Keratinocyte (primary cell): Measurements from ENCODE around the gene TARDBP. TPM values are rescaled to one million over a fixed set of nuclear protein-coding genes. Genes with fewer than 3 reads are reported as not detected.

Experiments
- DNase-seq: peaks from one replicate; pipeline ENCODE4 v3.0.0-alpha.2; 2011; ENCODE audit warnings: low read depth, missing footprints, low spot score
- FAIRE-seq: peaks from 2 replicates; lab custom pipeline; 2011; peaks lifted over from hg19 to GRCh38; lab: Jason Lieb, UNC
- H2AFZ ChIP-seq: 2 replicates; pipeline ENCODE4 v1.6.0; 2012; ENCODE audit warnings: low read length, control low read depth, inconsistent platforms; ENCODE audit not compliant: control insufficient read depth
- H3K27ac ChIP-seq: 2 replicates; pipeline ENCODE4 v1.5.1; 2011; ENCODE audit warnings: low read length; ENCODE audit not compliant: control insufficient read depth, insufficient read depth
- H3K27me3 ChIP-seq: 3 replicates; pipeline ENCODE4 v1.6.0; 2011; ENCODE audit warnings: low read length; ENCODE audit not compliant: control insufficient read depth, insufficient read depth; ENCODE audit errors: extremely low read depth
- H3K36me3 ChIP-seq, 2 experiments: 2 replicates in 1 of 2; 3 replicates in 1 of 2; pipeline ENCODE4 v1.5.1; 2011; ENCODE audit warnings: low read length in 2 of 2, mild to moderate bottlenecking in 1 of 2; ENCODE audit not compliant: control insufficient read depth in 2 of 2, insufficient read depth in 2 of 2; ENCODE audit errors: extremely low read depth in 1 of 2
- H3K4me1 ChIP-seq: 3 replicates; pipeline ENCODE4 v1.5.1; 2011; ENCODE audit warnings: low read length; ENCODE audit not compliant: control insufficient read depth, insufficient read depth; ENCODE audit errors: extremely low read depth
- H3K4me2 ChIP-seq: 3 replicates; pipeline ENCODE4 v1.6.0; 2011; ENCODE audit warnings: low read depth, low read length; ENCODE audit not compliant: control insufficient read depth, insufficient read depth; ENCODE audit errors: extremely low read depth
- H3K4me3 ChIP-seq, 3 experiments: fragments of 200-600 bp in 1 of 3; sonication (generic) in 1 of 3; 2 replicates in 2 of 3; 3 replicates in 1 of 3; pipeline ENCODE4 v1.5.1; 2011 to 2016; ENCODE audit warnings: low read length in 3 of 3, mild to moderate bottlenecking in 3 of 3, control low read depth in 2 of 3, inconsistent platforms in 1 of 3, low read depth in 1 of 3, mixed read lengths in 1 of 3, mixed run types in 1 of 3, moderate library complexity in 1 of 3; ENCODE audit not compliant: control insufficient read depth in 2 of 3, insufficient read depth in 2 of 3; ENCODE audit errors: extremely low read depth in 1 of 3
- H3K79me2 ChIP-seq: 2 replicates; pipeline ENCODE4 v1.6.0; 2012; ENCODE audit warnings: low read length; ENCODE audit not compliant: control insufficient read depth, insufficient read depth
- H3K9ac ChIP-seq: 3 replicates; pipeline ENCODE4 v1.6.0; 2011; ENCODE audit warnings: low read length; ENCODE audit not compliant: control insufficient read depth, insufficient read depth; ENCODE audit errors: extremely low read depth
- H3K9me1 ChIP-seq: 3 replicates; pipeline ENCODE4 v1.6.0; 2011; ENCODE audit warnings: low read length; ENCODE audit not compliant: control insufficient read depth, insufficient read depth; ENCODE audit errors: extremely low read depth
- H3K9me3 ChIP-seq: 2 replicates; pipeline ENCODE4 v1.5.1; 2012; ENCODE audit warnings: low read depth, low read length; ENCODE audit not compliant: control insufficient read depth
- H4K20me1 ChIP-seq: 3 replicates; pipeline ENCODE4 v1.6.0; 2011; ENCODE audit warnings: low read length; ENCODE audit not compliant: control insufficient read depth, insufficient read depth; ENCODE audit errors: extremely low read depth
- CTCF ChIP-seq, 3 experiments: IDR thresholded peaks in 1 of 3; conservative IDR thresholded peaks in 1 of 3; optimal IDR thresholded peaks in 1 of 3; 2 replicates in 2 of 3; 3 replicates in 1 of 3; pipeline versions ENCODE3 to v1.5.1; 2011; ENCODE audit warnings: low read length in 3 of 3, mild to moderate bottlenecking in 3 of 3, moderate library complexity in 2 of 3, control low read depth in 1 of 3, inconsistent platforms in 1 of 3; ENCODE audit not compliant: insufficient read depth in 2 of 3; ENCODE audit errors: extremely low read depth in 1 of 3
- EZH2 ChIP-seq: IDR thresholded peaks from one replicate; pipeline ENCODE4 v1.6.1; 2012; ENCODE audit warnings: inconsistent platforms, mild to moderate bottlenecking, low read length, moderate library complexity
- dilution Hi-C: fragments of 300-500 bp; cut with MboI; formaldehyde crosslinking; loops from one replicate; pipeline ENCODE4 v1.7.0; 2020; ENCODE audit warnings: low sequenced_read_pairs; ENCODE audit not compliant: extremely low pct_ligation_motif_present
- polyA plus RNA-seq, 5 experiments: library from polyadenylated mRNA; depleted of rRNA in 3 of 5; stranded (reverse) in 3 of 5; stranded (forward) in 1 of 5; unstranded in 1 of 5; fragments of >200 nt; gene quantifications; 1 replicate in 1 of 5; 2 replicates in 3 of 5; 3 replicates in 1 of 5; pipeline versions ENCODE4 v1.2.1 to v1.2.3, GENCODE V29; 2011 to 2012; ENCODE audit warnings: missing spikeins in 2 of 5, low read depth in 1 of 5, low replicate concordance in 1 of 5

TARDBP gene
- polyA plus RNA-seq, 1 donor (not counting 4 experiments of a cell fraction or from before 2014, with no cell fraction given), result 177 TPM

GRCh38 chr1:11044849-11045427 lies 32.5 kb downstream of the TARDBP start:
- Histone ChIP-seq H2AFZ (no peak overlapping the region), H3K4me3 (no peak overlapping the region), H3K9ac (no peak overlapping the region), H3K27ac (no peak overlapping the region), H3K27me3 (no peaks in the 10 kb centered on the region), H3K79me2 (no peaks in the 10 kb centered on the region), H4K20me1 (no peaks in the 10 kb centered on the region), H3K36me3 (no peaks in the 10 kb centered on the region), H3K4me2 (no peak overlapping the region), H3K9me3 (no peaks in the 10 kb centered on the region), H3K4me1 (no peaks in the 10 kb centered on the region), H3K9me1 (no peaks in the 10 kb centered on the region)
- dilution Hi-C loops, result no loop called here
- FAIRE-seq (no peak), DNase-seq (no peak)
- TF ChIP-seq CTCF (optimal IDR thresholded peaks at IDR 0.05 in 1 of 3, IDR thresholded peaks at IDR 0.05 in 1 of 3, conservative IDR thresholded peaks at IDR 0.05 in 1 of 3; ENCODE audit: extremely low read depth in 1 of 3, insufficient read depth in 2 of 3, low read length in 3 of 3) (no peak), EZH2 (no peak)

GRCh38 chr1:11045428-11046269 lies 33.2 kb downstream of the TARDBP start:
- no peak overlapping the region for H2AFZ ChIP-seq
- no peaks in the 10 kb centered on the region for H3K36me3 ChIP-seq
- H3K79me2 ChIP-seq, result no peaks in the 10 kb centered on the region
- no peaks in the 10 kb centered on the region for H4K20me1 ChIP-seq
- no peak overlapping the region for H3K9ac ChIP-seq
- FAIRE-seq, result no peak
- H3K9me1 ChIP-seq, result no peaks in the 10 kb centered on the region
- TF ChIP-seq EZH2 (no peak), CTCF (optimal IDR thresholded peaks at IDR 0.05 in 1 of 3, IDR thresholded peaks at IDR 0.05 in 1 of 3, conservative IDR thresholded peaks at IDR 0.05 in 1 of 3; ENCODE audit: extremely low read depth in 1 of 3, insufficient read depth in 2 of 3, low read length in 3 of 3) (no peak)
- no peak overlapping the region for H3K4me3 ChIP-seq
- no peaks in the 10 kb centered on the region for H3K4me1 ChIP-seq
- DNase-seq, result no peak
- no peaks in the 10 kb centered on the region for H3K27me3 ChIP-seq
- dilution Hi-C loops, result no loop called here
- no peak overlapping the region for H3K4me2 ChIP-seq
- H3K9me3 ChIP-seq, result no peaks in the 10 kb centered on the region
- no peak overlapping the region for H3K27ac ChIP-seq
